Omental fat pad (tissue), 4 donors: Measurements from ENCODE around the gene SLC25A28. TPM values are rescaled to one million over a fixed set of nuclear protein-coding genes. Genes with fewer than 3 reads are reported as not detected.

Experiments used
- ATAC-seq: fragments of 150-250 bp; one replicate; pipeline ENCODE4 v1.9.1; 2016; ENCODE audit warnings: mild to moderate bottlenecking, moderate library complexity; ENCODE audit not compliant: low FRiP score
- DNase-seq: peaks from one replicate; pipeline ENCODE4 v3.0.0-alpha.2; 2019; ENCODE audit warnings: low spot score
- CTCF ChIP-seq, 3 donors: fragments of 450-650 bp; IDR thresholded peaks; one replicate each; pipeline ENCODE4 v1.5.1; 2016 to 2017; ENCODE audit warnings: antibody characterized with exemption in 3 of 3, mild to moderate bottlenecking in 3 of 3, moderate library complexity in 2 of 3
- total RNA-seq, 4 donors: library from RNA; depleted of rRNA; stranded (reverse); fragments of >200 nt; gene quantifications; one replicate each; pipeline ENCODE4 v1.1.0, GENCODE V29; 2016

Gene SLC25A28
- total RNA-seq, 4 donors from 2014 or later, result 30.2 to 45.4 (median 41.7) TPM

- TF ChIP-seq CTCF (IDR thresholded peaks at IDR 0.05), result no peak
These were observed 39.0 kb upstream of the SLC25A28 start, which contains the start of gene ENTPD7 for GRCh38 chr10:99659031-99659867. TSS of gene ENTPD7 (plus strand) at chr10:99659509. CDS start at chr10:99659957, 448 bp downstream.

GRCh38 chr10:99658622-99659030 is 38.4 kb upstream of the SLC25A28 start:
- DNase-seq (peak; percentile 87), ATAC-seq (peak; percentile 46)
- no peak for TF ChIP-seq CTCF (IDR thresholded peaks at IDR 0.05)

More at GRCh38 chr10:99659031-99659867, 39.0 kb upstream of the SLC25A28 start, which contains the start of gene ENTPD7:
- ATAC-seq (peak; percentile 99), DNase-seq (peak; percentile 74)

GRCh38 chr10:99656199-99657064 is 36.2 kb upstream of the SLC25A28 start:
- no peak for ATAC-seq
- no peak for TF ChIP-seq CTCF (IDR thresholded peaks at IDR 0.05)
- no peak for DNase-seq

- TF ChIP-seq CTCF (IDR thresholded peaks at IDR 0.05), result no peak
- no peak for ATAC-seq
- no peak for DNase-seq
These were observed 34.3 kb upstream of the SLC25A28 start for GRCh38 chr10:99654390-99655175.

- DNase-seq (no peak), ATAC-seq (no peak)
- TF ChIP-seq CTCF (IDR thresholded peaks at IDR 0.05), result no peak
These were observed 32.7 kb upstream of the SLC25A28 start for GRCh38 chr10:99652800-99653390.

- no peak for TF ChIP-seq CTCF (IDR thresholded peaks at IDR 0.05)
- no peak for ATAC-seq
- DNase-seq, result no peak
These were observed 28.5 kb upstream of the SLC25A28 start for GRCh38 chr10:99648717-99649116.
